ENCODE results near the gene GRN. TPM values are rescaled to one million over a fixed set of nuclear protein-coding genes. Genes with fewer than 3 reads are reported as not detected.

Gene GRN
- total and polyA plus RNA-seq, 2 of the 13 experiments (the other 11 are each of a cell fraction or from before 2014, with no cell fraction given), result 86.6 to 143 TPM

DNA sequence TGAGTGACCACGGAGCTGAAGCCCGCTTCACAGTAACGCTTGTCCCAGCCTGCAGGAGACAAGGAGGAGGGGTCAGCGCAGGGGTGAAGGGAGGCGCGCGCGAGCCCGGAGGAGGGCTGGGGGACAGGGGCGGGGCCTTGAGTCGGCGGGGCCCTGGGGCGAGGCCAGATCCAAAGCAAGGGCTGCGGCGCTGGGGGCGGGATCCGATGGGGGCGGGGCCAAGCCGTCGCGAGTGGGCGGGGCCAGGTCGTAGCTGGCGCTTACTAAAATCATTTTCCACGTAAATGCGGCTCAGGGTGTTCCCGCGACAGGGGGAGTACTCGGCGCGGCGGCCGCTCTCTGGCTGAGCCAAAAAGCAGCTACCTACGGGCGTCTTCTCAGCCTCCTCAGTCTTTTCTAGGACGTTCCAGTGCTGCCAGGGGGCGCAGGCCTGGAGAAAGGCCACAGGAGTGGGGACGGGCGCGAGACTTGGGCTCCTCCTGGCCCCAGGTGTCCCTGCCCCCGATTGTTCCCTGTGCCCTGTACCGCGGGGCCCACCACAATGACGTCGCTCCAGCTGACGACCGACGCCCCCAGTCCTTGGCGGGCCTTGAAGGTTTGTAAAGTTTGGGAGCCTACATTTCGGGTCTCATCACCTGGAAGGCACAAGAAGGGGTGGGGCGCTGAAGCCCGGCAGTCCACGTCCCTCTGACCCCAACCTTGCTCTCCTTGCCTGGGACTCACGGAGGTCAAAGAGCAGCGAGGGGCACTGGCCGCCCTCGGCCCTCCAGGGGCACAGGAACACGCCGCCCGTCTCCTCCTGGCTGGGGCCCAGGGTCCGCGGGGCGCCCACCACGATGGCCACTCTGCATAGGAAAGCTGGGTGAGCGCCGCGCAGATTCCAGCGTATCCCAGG lies 40.4 kb downstream of the GRN start (continued):
- no peak for TF ChIP-seq CREB1 (IDR thresholded peaks at IDR 0.05)
- no peak for TF ChIP-seq CREB1 (CRISPR knock-in tag; IDR thresholded peaks at IDR 0.05)
- peak; percentile 100 for TF ChIP-seq ZSCAN25 (CRISPR knock-in tag; IDR thresholded peaks at IDR 0.05)
- TF ChIP-seq, protein P1, sequence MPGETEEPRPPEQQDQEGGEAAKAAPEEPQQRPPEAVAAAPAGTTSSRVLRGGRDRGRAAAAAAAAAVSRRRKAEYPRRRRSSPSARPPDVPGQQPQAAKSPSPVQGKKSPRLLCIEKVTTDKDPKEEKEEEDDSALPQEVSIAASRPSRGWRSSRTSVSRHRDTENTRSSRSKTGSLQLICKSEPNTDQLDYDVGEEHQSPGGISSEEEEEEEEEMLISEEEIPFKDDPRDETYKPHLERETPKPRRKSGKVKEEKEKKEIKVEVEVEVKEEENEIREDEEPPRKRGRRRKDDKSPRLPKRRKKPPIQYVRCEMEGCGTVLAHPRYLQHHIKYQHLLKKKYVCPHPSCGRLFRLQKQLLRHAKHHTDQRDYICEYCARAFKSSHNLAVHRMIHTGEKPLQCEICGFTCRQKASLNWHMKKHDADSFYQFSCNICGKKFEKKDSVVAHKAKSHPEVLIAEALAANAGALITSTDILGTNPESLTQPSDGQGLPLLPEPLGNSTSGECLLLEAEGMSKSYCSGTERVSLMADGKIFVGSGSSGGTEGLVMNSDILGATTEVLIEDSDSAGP (CRISPR knock-in tag; IDR thresholded peaks at IDR 0.05; ENCODE audit: borderline replicate concordance), result peak; percentile 46; the same call in 1 of the 2 replicates
- peak; percentile 9 for TF ChIP-seq YY1 (IDR thresholded peaks at IDR 0.05; ENCODE audit: insufficient read depth, insufficient replicate concordance, low read depth, low read length)
- TF ChIP-seq, protein P2, sequence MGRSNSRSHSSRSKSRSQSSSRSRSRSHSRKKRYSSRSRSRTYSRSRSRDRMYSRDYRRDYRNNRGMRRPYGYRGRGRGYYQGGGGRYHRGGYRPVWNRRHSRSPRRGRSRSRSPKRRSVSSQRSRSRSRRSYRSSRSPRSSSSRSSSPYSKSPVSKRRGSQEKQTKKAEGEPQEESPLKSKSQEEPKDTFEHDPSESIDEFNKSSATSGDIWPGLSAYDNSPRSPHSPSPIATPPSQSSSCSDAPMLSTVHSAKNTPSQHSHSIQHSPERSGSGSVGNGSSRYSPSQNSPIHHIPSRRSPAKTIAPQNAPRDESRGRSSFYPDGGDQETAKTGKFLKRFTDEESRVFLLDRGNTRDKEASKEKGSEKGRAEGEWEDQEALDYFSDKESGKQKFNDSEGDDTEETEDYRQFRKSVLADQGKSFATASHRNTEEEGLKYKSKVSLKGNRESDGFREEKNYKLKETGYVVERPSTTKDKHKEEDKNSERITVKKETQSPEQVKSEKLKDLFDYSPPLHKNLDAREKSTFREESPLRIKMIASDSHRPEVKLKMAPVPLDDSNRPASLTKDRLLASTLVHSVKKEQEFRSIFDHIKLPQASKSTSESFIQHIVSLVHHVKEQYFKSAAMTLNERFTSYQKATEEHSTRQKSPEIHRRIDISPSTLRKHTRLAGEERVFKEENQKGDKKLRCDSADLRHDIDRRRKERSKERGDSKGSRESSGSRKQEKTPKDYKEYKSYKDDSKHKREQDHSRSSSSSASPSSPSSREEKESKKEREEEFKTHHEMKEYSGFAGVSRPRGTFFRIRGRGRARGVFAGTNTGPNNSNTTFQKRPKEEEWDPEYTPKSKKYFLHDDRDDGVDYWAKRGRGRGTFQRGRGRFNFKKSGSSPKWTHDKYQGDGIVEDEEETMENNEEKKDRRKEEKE (IDR thresholded peaks at IDR 0.05), result no peak
- TF ChIP-seq, protein P3, sequence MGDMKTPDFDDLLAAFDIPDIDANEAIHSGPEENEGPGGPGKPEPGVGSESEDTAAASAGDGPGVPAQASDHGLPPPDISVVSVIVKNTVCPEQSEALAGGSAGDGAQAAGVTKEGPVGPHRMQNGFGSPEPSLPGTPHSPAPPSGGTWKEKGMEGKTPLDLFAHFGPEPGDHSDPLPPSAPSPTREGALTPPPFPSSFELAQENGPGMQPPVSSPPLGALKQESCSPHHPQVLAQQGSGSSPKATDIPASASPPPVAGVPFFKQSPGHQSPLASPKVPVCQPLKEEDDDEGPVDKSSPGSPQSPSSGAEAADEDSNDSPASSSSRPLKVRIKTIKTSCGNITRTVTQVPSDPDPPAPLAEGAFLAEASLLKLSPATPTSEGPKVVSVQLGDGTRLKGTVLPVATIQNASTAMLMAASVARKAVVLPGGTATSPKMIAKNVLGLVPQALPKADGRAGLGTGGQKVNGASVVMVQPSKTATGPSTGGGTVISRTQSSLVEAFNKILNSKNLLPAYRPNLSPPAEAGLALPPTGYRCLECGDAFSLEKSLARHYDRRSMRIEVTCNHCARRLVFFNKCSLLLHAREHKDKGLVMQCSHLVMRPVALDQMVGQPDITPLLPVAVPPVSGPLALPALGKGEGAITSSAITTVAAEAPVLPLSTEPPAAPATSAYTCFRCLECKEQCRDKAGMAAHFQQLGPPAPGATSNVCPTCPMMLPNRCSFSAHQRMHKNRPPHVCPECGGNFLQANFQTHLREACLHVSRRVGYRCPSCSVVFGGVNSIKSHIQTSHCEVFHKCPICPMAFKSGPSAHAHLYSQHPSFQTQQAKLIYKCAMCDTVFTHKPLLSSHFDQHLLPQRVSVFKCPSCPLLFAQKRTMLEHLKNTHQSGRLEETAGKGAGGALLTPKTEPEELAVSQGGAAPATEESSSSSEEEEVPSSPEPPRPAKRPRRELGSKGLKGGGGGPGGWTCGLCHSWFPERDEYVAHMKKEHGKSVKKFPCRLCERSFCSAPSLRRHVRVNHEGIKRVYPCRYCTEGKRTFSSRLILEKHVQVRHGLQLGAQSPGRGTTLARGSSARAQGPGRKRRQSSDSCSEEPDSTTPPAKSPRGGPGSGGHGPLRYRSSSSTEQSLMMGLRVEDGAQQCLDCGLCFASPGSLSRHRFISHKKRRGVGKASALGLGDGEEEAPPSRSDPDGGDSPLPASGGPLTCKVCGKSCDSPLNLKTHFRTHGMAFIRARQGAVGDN (CRISPR knock-in tag; IDR thresholded peaks at IDR 0.05), result peak; percentile 27
- TF ChIP-seq, protein P4, sequence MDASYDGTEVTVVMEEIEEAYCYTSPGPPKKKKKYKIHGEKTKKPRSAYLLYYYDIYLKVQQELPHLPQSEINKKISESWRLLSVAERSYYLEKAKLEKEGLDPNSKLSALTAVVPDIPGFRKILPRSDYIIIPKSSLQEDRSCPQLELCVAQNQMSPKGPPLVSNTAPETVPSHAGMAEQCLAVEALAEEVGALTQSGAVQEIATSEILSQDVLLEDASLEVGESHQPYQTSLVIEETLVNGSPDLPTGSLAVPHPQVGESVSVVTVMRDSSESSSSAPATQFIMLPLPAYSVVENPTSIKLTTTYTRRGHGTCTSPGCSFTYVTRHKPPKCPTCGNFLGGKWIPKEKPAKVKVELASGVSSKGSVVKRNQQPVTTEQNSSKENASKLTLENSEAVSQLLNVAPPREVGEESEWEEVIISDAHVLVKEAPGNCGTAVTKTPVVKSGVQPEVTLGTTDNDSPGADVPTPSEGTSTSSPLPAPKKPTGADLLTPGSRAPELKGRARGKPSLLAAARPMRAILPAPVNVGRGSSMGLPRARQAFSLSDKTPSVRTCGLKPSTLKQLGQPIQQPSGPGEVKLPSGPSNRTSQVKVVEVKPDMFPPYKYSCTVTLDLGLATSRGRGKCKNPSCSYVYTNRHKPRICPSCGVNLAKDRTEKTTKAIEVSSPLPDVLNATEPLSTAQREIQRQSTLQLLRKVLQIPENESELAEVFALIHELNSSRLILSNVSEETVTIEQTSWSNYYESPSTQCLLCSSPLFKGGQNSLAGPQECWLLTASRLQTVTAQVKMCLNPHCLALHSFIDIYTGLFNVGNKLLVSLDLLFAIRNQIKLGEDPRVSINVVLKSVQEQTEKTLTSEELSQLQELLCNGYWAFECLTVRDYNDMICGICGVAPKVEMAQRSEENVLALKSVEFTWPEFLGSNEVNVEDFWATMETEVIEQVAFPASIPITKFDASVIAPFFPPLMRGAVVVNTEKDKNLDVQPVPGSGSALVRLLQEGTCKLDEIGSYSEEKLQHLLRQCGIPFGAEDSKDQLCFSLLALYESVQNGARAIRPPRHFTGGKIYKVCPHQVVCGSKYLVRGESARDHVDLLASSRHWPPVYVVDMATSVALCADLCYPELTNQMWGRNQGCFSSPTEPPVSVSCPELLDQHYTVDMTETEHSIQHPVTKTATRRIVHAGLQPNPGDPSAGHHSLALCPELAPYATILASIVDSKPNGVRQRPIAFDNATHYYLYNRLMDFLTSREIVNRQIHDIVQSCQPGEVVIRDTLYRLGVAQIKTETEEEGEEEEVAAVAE (CRISPR knock-in tag; IDR thresholded peaks at IDR 0.05; ENCODE audit: borderline replicate concordance), result no peak
- no peak for TF ChIP-seq SMAD9 (CRISPR knock-in tag; IDR thresholded peaks at IDR 0.05)
- TF ChIP-seq CENPT (CRISPR knock-in tag; IDR thresholded peaks at IDR 0.05; ENCODE audit: low read depth), result 0 out of 2 replicates have a peak, but pooled peaks have one; percentile 26
- TF ChIP-seq ZNF703 (CRISPR knock-in tag; IDR thresholded peaks at IDR 0.05; ENCODE audit: borderline replicate concordance), result no peak
- TF ChIP-seq FOSL2 (CRISPR knock-in tag; IDR thresholded peaks at IDR 0.05), result no peak
- TF ChIP-seq SNAI1 (CRISPR knock-in tag; IDR thresholded peaks at IDR 0.05; ENCODE audit: borderline replicate concordance), result no peak
